HEK293 (cell line): ENCODE data around the gene AXIN1.

ENCODE experiments used
- CTCF ChIA-PET: fragments of 350-600 bp; formaldehyde crosslinking; extraction: SDS; loops from one replicate; lab custom pipeline; 2021; ENCODE audit warnings: antibody characterized with exemption; lab: Yijun Ruan, JAX
- POLR2A ChIA-PET: fragments of 300-600 bp; formaldehyde crosslinking; extraction: SDS; loops from one replicate; lab custom pipeline; 2020; ENCODE audit warnings: antibody characterized with exemption, inconsistent platforms; lab: Yijun Ruan, JAX
- H3K27ac ChIP-seq: fragments of 200-500 bp; sonication (Bioruptor generic); 2 replicates; pipeline ENCODE4 v1.5.1; 2014; ENCODE audit warnings: low read depth, low read length, control low read depth, inconsistent platforms; ENCODE audit errors: extremely low read depth
- H3K36me3 ChIP-seq, 2 experiments: fragments of 200-500 bp in 1 of 2; sonication (Bioruptor generic) in 1 of 2; 1 replicate in 1 of 2; 2 replicates in 1 of 2; pipeline ENCODE4 v1.5.1; 2014 to 2017; ENCODE audit warnings: inconsistent platforms in 2 of 2, low read length in 2 of 2; ENCODE audit not compliant: control insufficient read depth in 2 of 2, insufficient read depth in 1 of 2
- H3K4me1 ChIP-seq: fragments of 200-500 bp; sonication (Bioruptor generic); 2 replicates; pipeline ENCODE4 v1.5.1; 2014; ENCODE audit warnings: mild to moderate bottlenecking, low read length, inconsistent platforms; ENCODE audit not compliant: control insufficient read depth, insufficient read depth
- H3K4me3 ChIP-seq: 2 replicates; pipeline ENCODE4 v1.5.1; 2011; ENCODE audit warnings: low read depth, mild to moderate bottlenecking, control low read depth, low read length, moderate library complexity
- H3K9me3 ChIP-seq: fragments of 200-500 bp; sonication (Bioruptor generic); 2 replicates; pipeline ENCODE4 v1.5.1; 2014; ENCODE audit warnings: low read depth, low read length, inconsistent platforms; ENCODE audit not compliant: control insufficient read depth, insufficient read depth
- BCL11B ChIP-seq: fragments of 450-650 bp; formaldehyde crosslinking; IDR thresholded peaks from 2 replicates; pipeline ENCODE4 v1.5.1; 2016; ENCODE audit warnings: low read depth, missing biosample characterization, missing genetic modification characterization
- EGR2 ChIP-seq: fragments of 450-650 bp; formaldehyde crosslinking; IDR thresholded peaks from 2 replicates; pipeline ENCODE4 v1.5.1; 2016; ENCODE audit warnings: low read depth, missing biosample characterization, missing genetic modification characterization
- SCRT1 ChIP-seq: fragments of 450-650 bp; formaldehyde crosslinking; IDR thresholded peaks from 2 replicates; pipeline ENCODE4 v1.5.1; 2016; ENCODE audit warnings: missing biosample characterization, missing genetic modification characterization, borderline replicate concordance
- SCRT2 ChIP-seq: fragments of 450-650 bp; formaldehyde crosslinking; IDR thresholded peaks from 2 replicates; pipeline ENCODE4 v1.5.1; 2016; ENCODE audit warnings: missing biosample characterization, missing genetic modification characterization
- ZNF2 ChIP-seq: fragments of 450-650 bp; formaldehyde crosslinking; IDR thresholded peaks from 2 replicates; pipeline ENCODE4 v1.5.1; 2016; ENCODE audit warnings: missing biosample characterization, missing genetic modification characterization
- ZNF280D ChIP-seq: fragments of 450-650 bp; formaldehyde crosslinking; IDR thresholded peaks from 2 replicates; pipeline ENCODE4 v1.5.1; 2016; ENCODE audit warnings: missing biosample characterization, missing genetic modification characterization
- ZNF600 ChIP-seq: fragments of 450-650 bp; formaldehyde crosslinking; IDR thresholded peaks from 2 replicates; pipeline ENCODE4 v1.5.1; 2016; ENCODE audit warnings: missing biosample characterization, missing genetic modification characterization
- ZNF654 ChIP-seq: fragments of 450-650 bp; formaldehyde crosslinking; IDR thresholded peaks from 2 replicates; pipeline ENCODE4 v1.5.1; 2016; ENCODE audit warnings: low read depth, missing biosample characterization, missing genetic modification characterization
- ZNF791 ChIP-seq: fragments of 450-650 bp; formaldehyde crosslinking; IDR thresholded peaks from 2 replicates; pipeline ENCODE4 v1.5.1; 2016; ENCODE audit warnings: missing biosample characterization, missing genetic modification characterization
- TF ChIP-seq, protein P1 (sequence below): fragments of 450-650 bp; formaldehyde crosslinking; IDR thresholded peaks from 2 replicates; pipeline ENCODE4 v1.5.1; 2016; ENCODE audit warnings: missing biosample characterization, missing genetic modification characterization
- TF ChIP-seq, protein P2 (sequence below): fragments of 450-650 bp; formaldehyde crosslinking; IDR thresholded peaks from 2 replicates; pipeline ENCODE4 v1.5.1; 2017; ENCODE audit warnings: missing biosample characterization, missing genetic modification characterization

Gene AXIN1

GRCh38 chr16:286491-287297 is 65.8 kb downstream of the AXIN1 start:
- Histone ChIP-seq H3K4me1 (no peaks in the 10 kb centered on the region), H3K36me3 (peaks cover 0 to 58% of the 10 kb centered on the region in 2 experiments; a peak in 2 of 3 replicates)
- CTCF ChIA-PET = no interaction called here
- TF ChIP-seq ZNF600 (tag by site-specific recombination) (0 out of 2 replicates have a peak, but pooled peaks have one; percentile 13), EGR2 (tag by site-specific recombination) (0 out of 2 replicates have a peak, but pooled peaks have one; percentile 9), ZNF654 (no peak), ZNF2 (no peak)
- TF ChIP-seq, protein P1, sequence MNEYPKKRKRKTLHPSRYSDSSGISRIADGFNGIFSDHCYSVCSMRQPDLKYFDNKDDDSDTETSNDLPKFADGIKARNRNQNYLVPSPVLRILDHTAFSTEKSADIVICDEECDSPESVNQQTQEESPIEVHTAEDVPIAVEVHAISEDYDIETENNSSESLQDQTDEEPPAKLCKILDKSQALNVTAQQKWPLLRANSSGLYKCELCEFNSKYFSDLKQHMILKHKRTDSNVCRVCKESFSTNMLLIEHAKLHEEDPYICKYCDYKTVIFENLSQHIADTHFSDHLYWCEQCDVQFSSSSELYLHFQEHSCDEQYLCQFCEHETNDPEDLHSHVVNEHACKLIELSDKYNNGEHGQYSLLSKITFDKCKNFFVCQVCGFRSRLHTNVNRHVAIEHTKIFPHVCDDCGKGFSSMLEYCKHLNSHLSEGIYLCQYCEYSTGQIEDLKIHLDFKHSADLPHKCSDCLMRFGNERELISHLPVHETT (tag by site-specific recombination) = no peak
- TF ChIP-seq, all 188 proteins: peak for 2
- H3K4me3 ChIP-seq = no peak overlapping the region
- no peak overlapping the region for H3K27ac ChIP-seq
- no peaks in the 10 kb centered on the region for H3K9me3 ChIP-seq
- POLR2A ChIA-PET = no interaction called here

DNA sequence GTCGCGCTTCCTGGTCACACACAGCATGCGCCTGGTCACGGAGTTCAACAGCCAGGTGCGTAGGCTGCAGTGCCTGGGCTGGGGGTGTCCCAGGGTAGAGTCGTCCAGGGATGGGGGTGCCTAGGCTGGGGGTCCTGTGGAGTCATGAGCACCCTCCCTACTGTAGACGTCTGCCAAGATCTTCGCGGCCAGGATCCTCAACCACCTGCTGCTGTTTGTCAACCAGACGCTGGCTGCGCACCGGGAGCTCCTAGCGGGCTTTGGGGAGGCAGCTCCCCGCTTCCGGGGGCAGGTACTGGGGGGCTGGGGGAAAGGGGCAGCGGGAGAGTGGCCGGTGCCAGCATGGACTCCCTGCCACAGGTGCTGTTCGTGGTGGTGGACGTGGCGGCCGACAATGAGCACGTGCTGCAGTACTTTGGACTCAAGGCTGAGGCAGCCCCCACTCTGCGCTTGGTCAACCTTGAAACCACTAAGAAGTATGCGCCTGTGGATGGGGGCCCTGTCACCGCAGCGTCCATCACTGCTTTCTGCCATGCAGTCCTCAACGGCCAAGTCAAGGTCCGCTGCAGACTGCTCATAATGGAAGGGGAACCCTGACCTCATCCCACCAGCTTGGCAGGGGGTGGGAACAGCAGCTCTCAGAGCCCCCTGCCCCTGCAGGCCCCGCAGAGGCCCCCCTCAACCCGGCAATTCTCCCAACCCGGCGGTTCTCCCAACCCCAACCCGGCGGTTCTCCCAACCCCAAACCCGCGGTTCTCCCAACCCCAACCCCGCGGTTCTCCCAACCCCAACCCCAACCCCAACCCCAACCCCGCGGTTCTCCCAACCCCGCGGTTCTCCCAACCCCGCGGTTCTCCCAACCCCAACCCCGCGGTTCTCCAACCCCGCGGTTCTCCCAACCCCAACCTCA is 67.1 kb downstream of the AXIN1 start:
- Histone ChIP-seq H3K9me3 (no peaks in the 10 kb centered on the region), H3K27ac (no peak overlapping the region), H3K4me3 (no peak overlapping the region), H3K36me3 (peaks cover 0 to 46% of the 10 kb centered on the region in 2 experiments; a peak in 2 of 3 replicates), H3K4me1 (no peaks in the 10 kb centered on the region)
- ChIA-PET CTCF (no interaction called here), POLR2A (interaction anchor here (0.6 kb wide), 1 partner anchor 173 kb away, joined by 4 read pairs; no protein-coding TSS in a partner anchor)
- TF ChIP-seq ZNF280D (tag by site-specific recombination) = no peak
- peak; percentile 52; the same call in 1 of the 2 replicates for TF ChIP-seq SCRT1
- peak; percentile 27; the same call in 1 of the 2 replicates for TF ChIP-seq BCL11B (tag by site-specific recombination)
- no peak for TF ChIP-seq ZNF654
- TF ChIP-seq SCRT2 (tag by site-specific recombination) = peak; percentile 35; the same call in 1 of the 2 replicates
- no peak for TF ChIP-seq ZNF791 (tag by site-specific recombination)
- TF ChIP-seq, protein P2, sequence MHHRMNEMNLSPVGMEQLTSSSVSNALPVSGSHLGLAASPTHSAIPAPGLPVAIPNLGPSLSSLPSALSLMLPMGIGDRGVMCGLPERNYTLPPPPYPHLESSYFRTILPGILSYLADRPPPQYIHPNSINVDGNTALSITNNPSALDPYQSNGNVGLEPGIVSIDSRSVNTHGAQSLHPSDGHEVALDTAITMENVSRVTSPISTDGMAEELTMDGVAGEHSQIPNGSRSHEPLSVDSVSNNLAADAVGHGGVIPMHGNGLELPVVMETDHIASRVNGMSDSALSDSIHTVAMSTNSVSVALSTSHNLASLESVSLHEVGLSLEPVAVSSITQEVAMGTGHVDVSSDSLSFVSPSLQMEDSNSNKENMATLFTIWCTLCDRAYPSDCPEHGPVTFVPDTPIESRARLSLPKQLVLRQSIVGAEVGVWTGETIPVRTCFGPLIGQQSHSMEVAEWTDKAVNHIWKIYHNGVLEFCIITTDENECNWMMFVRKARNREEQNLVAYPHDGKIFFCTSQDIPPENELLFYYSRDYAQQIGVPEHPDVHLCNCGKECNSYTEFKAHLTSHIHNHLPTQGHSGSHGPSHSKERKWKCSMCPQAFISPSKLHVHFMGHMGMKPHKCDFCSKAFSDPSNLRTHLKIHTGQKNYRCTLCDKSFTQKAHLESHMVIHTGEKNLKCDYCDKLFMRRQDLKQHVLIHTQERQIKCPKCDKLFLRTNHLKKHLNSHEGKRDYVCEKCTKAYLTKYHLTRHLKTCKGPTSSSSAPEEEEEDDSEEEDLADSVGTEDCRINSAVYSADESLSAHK (tag by site-specific recombination) = peak; percentile 70; the same call in 1 of the 2 replicates
